IPS-18a (cell line): Measurements from ENCODE around the gene RERE.

Source experiments
- H3K27ac ChIP-seq: one replicate; pipeline ENCODE4 v1.5.1; 2013; ENCODE audit warnings: low read length
- H3K27me3 ChIP-seq: one replicate; pipeline ENCODE4 v1.6.1; 2013; ENCODE audit warnings: mild to moderate bottlenecking, low read length; ENCODE audit not compliant: control insufficient read depth, insufficient read depth
- H3K36me3 ChIP-seq: one replicate; pipeline ENCODE4 v1.6.1; 2013; ENCODE audit warnings: low read depth, low read length; ENCODE audit not compliant: control insufficient read depth
- H3K4me1 ChIP-seq: one replicate; pipeline ENCODE4 v1.6.1; 2013; ENCODE audit warnings: low read depth, low read length; ENCODE audit not compliant: control insufficient read depth
- H3K4me3 ChIP-seq: one replicate; pipeline ENCODE4 v1.5.1; 2013; ENCODE audit warnings: low read length
- H3K9ac ChIP-seq: one replicate; pipeline ENCODE4 v1.6.1; 2013; ENCODE audit warnings: mild to moderate bottlenecking, low read length, moderate library complexity
- H3K9me3 ChIP-seq: one replicate; pipeline ENCODE4 v1.6.1; 2013; ENCODE audit warnings: low read depth, low read length; ENCODE audit not compliant: control insufficient read depth

Gene RERE

DNA sequence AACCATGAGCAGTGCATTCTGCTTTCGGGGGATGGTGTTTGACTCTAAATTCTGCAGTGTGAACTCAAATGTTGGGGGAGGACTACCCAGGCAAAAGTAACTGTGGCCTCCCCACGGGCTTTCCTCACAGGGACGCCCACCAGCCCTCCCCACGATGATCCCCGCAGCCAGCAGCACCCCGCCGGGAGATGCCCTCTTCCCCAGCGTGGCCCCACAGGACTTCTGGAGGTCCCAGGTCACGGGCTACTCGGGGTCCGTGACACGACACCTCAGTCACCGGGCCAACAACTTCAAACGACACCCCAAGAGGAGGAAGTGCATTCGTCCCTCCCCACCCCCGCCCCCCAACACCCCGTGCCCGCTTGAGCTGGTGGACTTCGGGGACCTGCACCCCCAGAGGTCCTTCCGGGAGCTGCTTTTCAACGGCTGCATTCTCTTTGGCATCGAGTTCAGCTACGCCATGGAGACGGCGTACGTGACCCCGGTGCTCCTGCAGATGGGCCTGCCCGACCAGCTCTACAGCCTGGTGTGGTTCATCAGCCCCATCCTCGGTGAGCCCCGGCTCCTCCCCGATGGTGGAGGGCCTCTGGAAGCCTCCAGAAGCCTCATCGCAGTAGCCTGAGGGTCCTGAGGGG lies 493.1 kb downstream of the RERE start:
- H3K27ac ChIP-seq = no peak overlapping the region
- no peak overlapping the region for H3K9ac ChIP-seq
- no peaks in the 10 kb centered on the region for H3K36me3 ChIP-seq
- no peaks in the 10 kb centered on the region for H3K9me3 ChIP-seq
- no peaks in the 10 kb centered on the region for H3K4me1 ChIP-seq
- H3K27me3 ChIP-seq = peaks cover 6% of the 10 kb centered on the region
- H3K4me3 ChIP-seq = no peak overlapping the region

DNA sequence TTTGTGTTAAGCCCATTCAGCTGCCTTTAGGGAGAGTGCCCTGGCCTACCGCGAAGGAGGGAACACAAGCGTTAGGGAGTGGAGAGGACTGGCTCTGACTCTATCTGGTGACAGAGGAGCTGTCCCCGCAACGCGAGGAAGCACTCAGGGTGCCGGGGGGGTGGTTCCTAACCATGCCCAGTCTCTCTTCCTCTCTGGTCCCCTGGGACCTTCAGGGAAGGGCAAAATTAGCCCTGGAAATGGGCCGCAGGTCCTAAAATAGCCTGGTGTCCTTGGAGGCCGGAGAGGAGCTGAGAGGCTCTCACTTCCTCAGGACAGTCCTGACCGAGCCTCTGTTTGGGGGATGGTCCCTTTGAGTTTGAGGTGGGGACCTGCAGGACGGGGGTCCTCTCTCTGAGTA lies 493.7 kb downstream of the RERE start:
- H3K27ac ChIP-seq = no peak overlapping the region
- peaks cover 12% of the 10 kb centered on the region for H3K27me3 ChIP-seq
- peaks cover under 1% of the 10 kb centered on the region for H3K4me1 ChIP-seq
- no peak overlapping the region for H3K9ac ChIP-seq
- no peak overlapping the region for H3K4me3 ChIP-seq
- no peaks in the 10 kb centered on the region for H3K36me3 ChIP-seq
- no peaks in the 10 kb centered on the region for H3K9me3 ChIP-seq

- Histone ChIP-seq H3K27me3 (peaks cover 32% of the 10 kb centered on the region), H3K4me3 (no peak overlapping the region), H3K27ac (no peak overlapping the region)
These were observed 495.8 kb downstream of the RERE start for GRCh38 chr1:8321612-8322011.

DNA sequence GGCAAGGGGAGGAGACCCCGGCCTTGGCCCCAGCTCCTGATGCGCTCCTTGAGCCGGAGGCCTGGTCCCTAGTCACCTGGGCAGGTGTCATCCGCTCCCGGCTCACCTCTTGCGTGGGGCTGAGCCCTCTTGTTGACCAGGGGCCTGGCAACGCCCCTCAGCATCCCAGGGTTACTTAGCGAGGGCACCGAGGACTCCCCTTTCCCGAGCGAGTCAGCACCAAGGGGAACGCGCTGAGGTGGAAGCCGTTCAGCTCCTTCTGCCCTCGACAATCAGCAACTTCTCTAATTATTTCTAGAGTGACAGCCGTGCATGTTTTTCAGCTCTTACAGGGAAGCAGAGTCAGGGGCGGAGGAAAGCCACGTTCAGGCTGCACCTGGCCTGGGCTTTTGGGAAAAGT lies 499.0 kb downstream of the RERE start:
- Histone ChIP-seq H3K4me1 (peaks cover 17% of the 10 kb centered on the region), H3K27ac (no peak overlapping the region), H3K9ac (no peak overlapping the region), H3K36me3 (no peaks in the 10 kb centered on the region), H3K9me3 (no peaks in the 10 kb centered on the region), H3K4me3 (peak overlapping the region; percentile 62), H3K27me3 (peaks cover 40% of the 10 kb centered on the region)

More at GRCh38 chr1:8321612-8322011, 495.8 kb downstream of the RERE start:
- peaks cover 3% of the 10 kb centered on the region for H3K4me1 ChIP-seq
- no peak overlapping the region for H3K9ac ChIP-seq
- H3K36me3 ChIP-seq = no peaks in the 10 kb centered on the region
- H3K9me3 ChIP-seq = no peaks in the 10 kb centered on the region

DNA sequence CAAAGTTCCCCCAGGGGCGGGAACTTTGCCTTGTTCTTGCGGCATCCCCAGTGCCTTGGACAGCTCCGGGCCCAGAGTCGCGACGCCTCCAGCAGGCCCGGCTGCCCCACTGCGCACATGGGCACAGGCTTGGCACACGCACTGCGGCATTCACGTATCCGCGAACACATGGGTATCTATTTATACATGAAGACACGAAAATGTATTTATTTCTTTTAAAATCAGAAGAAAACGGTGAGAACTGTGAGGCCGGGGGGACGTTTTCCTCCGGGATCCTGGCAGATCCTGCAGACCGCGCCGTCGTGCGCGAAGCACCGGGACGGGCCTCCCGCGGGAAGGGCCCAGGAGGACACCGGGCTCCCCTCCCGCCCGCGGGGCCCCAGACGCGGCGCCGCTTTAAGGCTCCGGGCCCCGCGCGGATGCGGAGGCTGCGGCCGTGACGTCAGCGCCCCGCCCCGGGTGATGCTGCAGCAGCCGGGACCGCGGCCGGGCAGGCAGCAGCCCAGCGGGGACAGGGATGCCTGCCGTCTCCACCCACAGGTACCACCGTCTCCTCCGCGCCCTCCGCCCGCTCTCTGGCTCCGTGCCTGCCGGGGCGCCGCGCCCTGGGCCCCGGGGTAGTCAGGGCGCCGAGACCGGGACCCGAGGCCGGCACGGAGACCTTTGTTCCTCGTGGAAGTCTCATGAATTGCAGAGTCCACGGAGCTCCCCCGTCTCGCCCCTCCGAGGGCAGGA lies 499.6 kb downstream of the RERE start, which contains the start of gene SLC45A1:
Gene SLC45A1 (plus strand): TSS at position 468 of the 735 bp plus-strand sequence. CDS start 6,216 bp downstream, outside the sequence.
- Histone ChIP-seq H3K4me1 (peaks cover 17% of the 10 kb centered on the region), H3K4me3 (peak within 1 kb of the TSS; percentile 62), H3K27me3 (peaks cover 40% of the 10 kb centered on the region)

GRCh38 chr1:8315573-8316475 lies 501.6 kb downstream of the RERE start:
- Histone ChIP-seq H3K27ac (no peak overlapping the region), H3K4me1 (peaks cover 17% of the 10 kb centered on the region), H3K9me3 (no peaks in the 10 kb centered on the region), H3K9ac (no peak overlapping the region), H3K36me3 (no peaks in the 10 kb centered on the region), H3K27me3 (peaks cover 40% of the 10 kb centered on the region), H3K4me3 (no peak overlapping the region)

More for the DNA sequence above, 499.6 kb downstream of the RERE start, which contains the start of gene SLC45A1:
- H3K9ac ChIP-seq = no peak within 1 kb of the TSS
- H3K27ac ChIP-seq = no peak within 1 kb of the TSS
- no peaks in the 10 kb centered on the region for H3K36me3 ChIP-seq
- H3K9me3 ChIP-seq = no peaks in the 10 kb centered on the region

DNA sequence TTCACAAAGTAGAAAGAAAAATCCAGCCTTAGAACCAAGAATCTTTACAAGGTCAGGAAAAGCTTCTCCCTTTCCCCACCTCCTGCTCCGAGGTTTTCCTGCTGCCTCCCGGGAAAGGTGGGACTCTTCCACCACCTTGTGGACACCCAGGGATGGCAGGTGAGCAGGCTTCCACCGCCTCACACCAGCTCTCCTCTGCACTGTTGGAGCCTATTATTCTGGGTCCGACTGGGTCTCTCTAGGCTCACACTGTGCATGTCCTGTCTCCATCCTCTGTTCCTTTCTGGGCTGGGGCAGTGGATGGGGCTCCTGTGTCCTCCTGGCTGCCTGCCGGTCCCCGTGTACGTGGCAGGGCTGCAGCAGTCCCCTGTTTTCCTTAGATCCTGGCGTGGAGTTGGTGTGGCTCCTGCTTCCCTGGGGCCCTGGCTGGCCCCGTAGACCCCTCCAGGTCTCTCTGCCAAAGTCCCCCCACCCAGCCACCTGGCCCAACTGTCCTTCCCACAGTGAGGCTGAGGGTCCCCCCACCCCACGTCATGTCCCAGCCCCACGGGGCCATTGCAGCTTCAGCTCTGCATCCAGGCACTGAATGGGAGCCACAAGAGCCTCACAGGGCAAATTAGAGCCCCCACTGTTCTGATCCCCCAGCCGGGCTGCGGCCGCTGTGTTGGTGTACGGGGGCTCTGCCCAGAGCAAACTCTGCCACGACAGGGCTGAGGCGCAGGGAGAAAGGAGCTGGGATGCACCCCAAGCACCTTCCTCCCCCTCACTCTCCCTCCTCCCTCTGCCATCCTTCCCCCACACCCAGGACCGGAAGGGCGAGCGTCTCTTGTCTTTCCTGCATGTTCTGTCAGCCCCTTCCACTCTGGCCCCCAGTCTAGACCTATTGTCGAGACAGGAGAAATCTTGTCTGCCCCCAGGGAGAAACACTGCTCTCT lies 502.8 kb downstream of the RERE start:
- Histone ChIP-seq H3K4me3 (no peak overlapping the region), H3K4me1 (peaks cover 17% of the 10 kb centered on the region)

GRCh38 chr1:8313231-8313630 lies 504.2 kb downstream of the RERE start:
- H3K36me3 ChIP-seq = no peaks in the 10 kb centered on the region
- H3K9me3 ChIP-seq = no peaks in the 10 kb centered on the region

More for the DNA sequence above, 502.8 kb downstream of the RERE start:
- no peak overlapping the region for H3K27ac ChIP-seq
- no peaks in the 10 kb centered on the region for H3K9me3 ChIP-seq
- no peaks in the 10 kb centered on the region for H3K36me3 ChIP-seq
- H3K9ac ChIP-seq = no peak overlapping the region
- H3K27me3 ChIP-seq = peaks cover 37% of the 10 kb centered on the region

GRCh38 chr1:8312235-8313218 lies 504.9 kb downstream of the RERE start:
- Histone ChIP-seq H3K27me3 (peaks cover 17% of the 10 kb centered on the region), H3K9ac (no peak overlapping the region), H3K4me3 (no peak overlapping the region), H3K4me1 (peaks cover 14% of the 10 kb centered on the region), H3K9me3 (no peaks in the 10 kb centered on the region), H3K27ac (no peak overlapping the region), H3K36me3 (no peaks in the 10 kb centered on the region)

More at GRCh38 chr1:8313231-8313630, 504.2 kb downstream of the RERE start:
- Histone ChIP-seq H3K9ac (no peak overlapping the region), H3K27ac (no peak overlapping the region), H3K4me3 (no peak overlapping the region), H3K27me3 (peaks cover 23% of the 10 kb centered on the region), H3K4me1 (peaks cover 14% of the 10 kb centered on the region)
